Cardiac muscle cell (in vitro differentiated cells and primary cell): ENCODE measurements around the gene HMGXB4. TPM values are rescaled to one million over a fixed set of nuclear protein-coding genes. Genes with fewer than 3 reads are reported as not detected.

Experiments used
- DNase-seq, 2 donors: peaks; one replicate each; pipeline versions ENCODE4 v3.0.0 to v3.0.0-alpha.2; 2010 to 2017; ENCODE audit warnings: low read depth in 1 of 2, low spot score in 1 of 2
- H3K27ac ChIP-seq: fragments of 200-600 bp; sonication (generic); 2 replicates; pipeline ENCODE4 v1.5.1; 2016
- H3K27me3 ChIP-seq: fragments of 200-600 bp; sonication (generic); 2 replicates; pipeline ENCODE4 v1.6.0; 2016; ENCODE audit warnings: control low read depth
- H3K36me3 ChIP-seq: fragments of 200-600 bp; sonication (generic); 2 replicates; pipeline ENCODE4 v1.5.1; 2016; ENCODE audit warnings: control low read depth
- H3K4me1 ChIP-seq: fragments of 200-600 bp; sonication (generic); 2 replicates; pipeline ENCODE4 v1.8.1; 2017; ENCODE audit warnings: low read depth, mild to moderate bottlenecking, mixed run types
- H3K4me3 ChIP-seq: fragments of 200-600 bp; sonication (generic); 2 replicates; pipeline ENCODE4 v1.5.1; 2016; ENCODE audit warnings: mild to moderate bottlenecking
- H3K9me3 ChIP-seq: fragments of 200-600 bp; sonication (generic); 2 replicates; pipeline ENCODE4 v1.5.1; 2017; ENCODE audit warnings: low read depth, mild to moderate bottlenecking, control low read depth
- polyA plus RNA-seq: library from polyadenylated mRNA; unstranded; fragments of >200 nt; fragmentation: Nextera tagmentation; extraction: Ambion mirVana; gene quantifications from 2 replicates; pipeline ENCODE4 v1.2.1, GENCODE V29; 2016
- total RNA-seq: library from RNA; depleted of rRNA; stranded (reverse); fragments of >200 nt; gene quantifications from 2 replicates; pipeline ENCODE4 v1.2.3, GENCODE V29; 2016
- TF ChIP-seq, protein P1 (sequence below): IDR thresholded peaks from 2 replicates; pipeline ENCODE4 v1.5.1; 2012; ENCODE audit warnings: low read depth, mild to moderate bottlenecking, low read length

The HMGXB4 gene
- total and polyA plus RNA-seq, 2 experiments from 2014 or later, result 16.8 to 17.7 TPM

GRCh38 chr22:35275580-35275979, 18.3 kb downstream of the HMGXB4 start:
- Histone ChIP-seq H3K27me3 (no peaks in the 10 kb centered on the region), H3K4me3 (no peak overlapping the region), H3K9me3 (no peaks in the 10 kb centered on the region), H3K36me3 (peaks cover 8% of the 10 kb centered on the region), H3K27ac (no peak overlapping the region), H3K4me1 (no peaks in the 10 kb centered on the region)
- DNase-seq, result no peak
- TF ChIP-seq, protein P1, sequence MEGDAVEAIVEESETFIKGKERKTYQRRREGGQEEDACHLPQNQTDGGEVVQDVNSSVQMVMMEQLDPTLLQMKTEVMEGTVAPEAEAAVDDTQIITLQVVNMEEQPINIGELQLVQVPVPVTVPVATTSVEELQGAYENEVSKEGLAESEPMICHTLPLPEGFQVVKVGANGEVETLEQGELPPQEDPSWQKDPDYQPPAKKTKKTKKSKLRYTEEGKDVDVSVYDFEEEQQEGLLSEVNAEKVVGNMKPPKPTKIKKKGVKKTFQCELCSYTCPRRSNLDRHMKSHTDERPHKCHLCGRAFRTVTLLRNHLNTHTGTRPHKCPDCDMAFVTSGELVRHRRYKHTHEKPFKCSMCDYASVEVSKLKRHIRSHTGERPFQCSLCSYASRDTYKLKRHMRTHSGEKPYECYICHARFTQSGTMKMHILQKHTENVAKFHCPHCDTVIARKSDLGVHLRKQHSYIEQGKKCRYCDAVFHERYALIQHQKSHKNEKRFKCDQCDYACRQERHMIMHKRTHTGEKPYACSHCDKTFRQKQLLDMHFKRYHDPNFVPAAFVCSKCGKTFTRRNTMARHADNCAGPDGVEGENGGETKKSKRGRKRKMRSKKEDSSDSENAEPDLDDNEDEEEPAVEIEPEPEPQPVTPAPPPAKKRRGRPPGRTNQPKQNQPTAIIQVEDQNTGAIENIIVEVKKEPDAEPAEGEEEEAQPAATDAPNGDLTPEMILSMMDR, result no peak

DNA sequence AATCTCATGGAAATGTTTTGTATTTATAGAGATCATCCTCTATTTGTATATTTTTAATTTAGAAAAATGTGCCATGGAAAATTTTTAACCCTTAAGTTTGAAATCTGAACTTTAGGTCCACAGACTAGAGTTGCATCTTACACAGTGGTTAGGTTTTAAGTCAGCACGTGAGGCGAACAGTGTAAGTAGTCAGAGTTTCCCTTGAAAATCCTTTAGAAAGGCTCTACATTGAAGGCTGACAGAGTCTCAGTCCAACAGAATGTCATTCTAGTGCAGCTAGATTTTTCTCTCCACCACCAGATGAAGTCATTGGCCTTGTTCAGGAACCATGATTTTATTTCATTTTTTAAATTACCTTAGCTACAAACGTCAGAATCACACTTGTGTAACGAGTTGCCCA, 18.7 kb downstream of the HMGXB4 start:
- TF ChIP-seq, protein P1, result no peak
- no peak for DNase-seq
- H3K36me3 ChIP-seq, result peaks cover 8% of the 10 kb centered on the region
- no peak overlapping the region for H3K4me3 ChIP-seq
- no peaks in the 10 kb centered on the region for H3K27me3 ChIP-seq
- H3K9me3 ChIP-seq, result no peaks in the 10 kb centered on the region
- H3K27ac ChIP-seq, result peak overlapping the region; percentile 19
- no peaks in the 10 kb centered on the region for H3K4me1 ChIP-seq

DNA sequence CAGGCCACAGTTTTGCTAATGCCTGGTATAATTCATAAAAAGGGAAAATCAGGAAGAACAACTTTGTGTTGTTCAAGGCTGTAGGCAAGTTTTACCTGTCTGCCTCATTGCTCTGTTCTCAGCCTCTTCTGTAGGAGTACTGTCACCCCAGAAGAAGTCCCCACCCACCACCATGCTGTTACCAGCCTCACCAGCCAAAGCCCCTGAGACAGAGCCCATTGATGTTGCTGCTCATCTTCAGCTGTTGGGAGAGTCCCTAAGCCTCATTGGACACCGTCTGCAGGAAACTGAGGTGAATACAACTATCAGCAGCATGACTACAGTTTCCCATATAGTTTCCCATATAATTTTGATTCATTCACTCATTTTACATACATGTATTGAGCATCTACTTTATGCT, 30.8 kb downstream of the HMGXB4 start:
- Histone ChIP-seq H3K4me1 (no peaks in the 10 kb centered on the region), H3K27ac (no peak overlapping the region), H3K27me3 (no peaks in the 10 kb centered on the region), H3K4me3 (no peak overlapping the region), H3K9me3 (no peaks in the 10 kb centered on the region), H3K36me3 (peaks cover 66% of the 10 kb centered on the region)
- no peak for DNase-seq
- TF ChIP-seq, protein P1, result no peak

DNA sequence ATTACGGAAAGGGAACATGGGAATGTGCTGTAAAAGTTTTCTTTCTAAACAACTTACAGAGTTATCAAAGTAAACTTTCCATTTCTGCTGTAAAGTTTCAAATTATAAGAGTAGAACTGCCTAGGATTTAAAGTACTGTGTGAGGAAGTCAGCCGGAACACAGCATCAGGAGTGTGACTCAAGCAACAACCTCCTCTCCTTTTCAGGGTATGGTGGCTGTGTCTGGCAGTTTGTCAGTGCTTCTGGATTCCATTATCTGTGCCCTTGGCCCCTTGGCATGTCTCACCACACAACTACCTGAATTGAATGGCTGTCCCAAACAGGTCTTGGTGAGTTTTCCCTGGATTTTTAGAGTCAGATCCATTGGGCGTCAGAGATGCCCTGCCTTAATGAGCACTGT, 35.5 kb downstream of the HMGXB4 start:
- Histone ChIP-seq H3K4me1 (no peaks in the 10 kb centered on the region), H3K27me3 (no peaks in the 10 kb centered on the region), H3K27ac (no peak overlapping the region), H3K9me3 (no peaks in the 10 kb centered on the region), H3K36me3 (peaks cover 56% of the 10 kb centered on the region), H3K4me3 (no peak overlapping the region)
- TF ChIP-seq, protein P1, result no peak
- no peak for DNase-seq

DNA sequence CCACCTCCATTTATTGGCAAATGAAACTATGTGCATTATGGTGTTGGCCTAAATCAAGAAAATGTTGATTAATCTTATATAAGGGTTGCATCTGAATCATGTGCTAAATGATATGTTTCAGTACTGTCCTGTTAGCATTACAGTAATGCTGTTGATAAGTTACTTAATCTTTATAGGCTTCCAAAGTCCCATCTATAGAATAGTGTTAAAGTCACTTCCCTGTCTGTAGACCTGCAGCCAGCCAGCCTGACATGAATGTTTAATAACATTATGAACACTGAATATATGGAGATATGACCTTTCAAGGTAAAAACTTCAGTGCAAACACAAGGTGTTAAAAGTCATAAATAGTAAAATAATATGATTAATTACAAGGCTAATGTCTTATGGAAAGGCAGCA, 38.8 kb downstream of the HMGXB4 start:
- TF ChIP-seq, protein P1, result no peak
- Histone ChIP-seq H3K4me1 (peaks cover 10% of the 10 kb centered on the region), H3K9me3 (no peaks in the 10 kb centered on the region), H3K27me3 (no peaks in the 10 kb centered on the region), H3K27ac (no peak overlapping the region), H3K4me3 (no peak overlapping the region), H3K36me3 (peaks cover 35% of the 10 kb centered on the region)
- no peak for DNase-seq

- H3K27me3 ChIP-seq, result no peaks in the 10 kb centered on the region
- no peaks in the 10 kb centered on the region for H3K9me3 ChIP-seq
- H3K4me1 ChIP-seq, result peaks cover 12% of the 10 kb centered on the region
- peak in 1 of 2 donors; percentile 36 for DNase-seq
- peak overlapping the region; percentile 92 for H3K27ac ChIP-seq
- H3K36me3 ChIP-seq, result peaks cover 6% of the 10 kb centered on the region
- peak overlapping the region; percentile 64 for H3K4me3 ChIP-seq
- TF ChIP-seq, protein P1, result no peak
Observed at GRCh38 chr22:35299217-35299672, 42.0 kb downstream of the HMGXB4 start.
